DOHH2 (cell line): Measurements from ENCODE around the gene MROH7.

ENCODE experiments used
- CTCF ChIP-seq: fragments of 200-600 bp; sonication (generic); IDR thresholded peaks from one replicate; pipeline ENCODE4 v1.5.1; 2014; ENCODE audit warnings: antibody characterized with exemption, mild to moderate bottlenecking, low read depth, low read length; ENCODE audit not compliant: poor library complexity, severe bottlenecking
- EZH2phosphoT487 ChIP-seq: fragments of 200-600 bp; sonication (generic); IDR thresholded peaks from 2 replicates; pipeline ENCODE4 v1.6.1; 2017; ENCODE audit warnings: borderline replicate concordance, mild to moderate bottlenecking, antibody characterized with exemption, low read length, moderate library complexity, mixed read lengths

DNA sequence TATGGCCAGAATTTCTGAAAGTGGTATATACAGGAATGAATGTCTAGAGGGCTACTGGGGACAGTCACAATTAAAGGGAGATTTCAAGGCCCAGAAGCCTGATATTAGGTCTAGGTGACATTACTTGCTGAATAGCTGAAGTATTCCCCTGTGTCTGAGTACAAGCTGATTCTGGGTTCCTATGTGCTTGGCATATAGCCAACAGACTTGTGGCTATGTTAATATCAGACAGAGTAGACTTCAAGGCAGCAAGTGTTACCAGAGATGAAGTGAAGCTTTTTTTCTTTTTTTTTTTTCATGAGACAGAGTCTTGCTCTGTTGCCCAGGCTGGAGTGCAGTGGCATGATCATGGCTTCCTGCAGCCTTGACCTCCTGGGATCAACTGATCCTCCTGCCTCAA is 82.4 kb downstream of the MROH7 start:
- no peak for TF ChIP-seq CTCF
- no peak for TF ChIP-seq EZH2phosphoT487
